MG63 (cell line): Measurements from ENCODE around the gene WWOX. TPM values are rescaled to one million over a fixed set of nuclear protein-coding genes. Genes with fewer than 3 reads are reported as not detected.

Experiments
- DNase-seq: peaks from one replicate; pipeline ENCODE4 v3.0.0-alpha.2; 2020
- H3K27me3 ChIP-seq: fragments of 250-450 bp; sonication (Bioruptor Pico); 2 replicates; pipeline ENCODE4 v1.5.1; 2020; ENCODE audit warnings: mild to moderate bottlenecking, moderate library complexity
- H3K36me3 ChIP-seq: fragments of 250-450 bp; sonication (Bioruptor Pico); 2 replicates; pipeline ENCODE4 v1.5.1; 2020; ENCODE audit warnings: mild to moderate bottlenecking, moderate library complexity
- H3K4me3 ChIP-seq: fragments of 250-450 bp; sonication (Bioruptor Pico); 2 replicates; pipeline ENCODE4 v1.5.1; 2020; ENCODE audit warnings: mild to moderate bottlenecking, moderate library complexity
- H3K9me3 ChIP-seq: fragments of 250-450 bp; sonication (Bioruptor Pico); 2 replicates; pipeline ENCODE4 v1.5.1; 2020; ENCODE audit warnings: mild to moderate bottlenecking, moderate library complexity
- total RNA-seq: library from RNA; depleted of rRNA; stranded (reverse); fragments of >200 nt; shearing (Covaris generic); gene quantifications from 2 replicates; pipeline ENCODE4 v1.2.3, GENCODE V29; 2014; ENCODE audit warnings: low replicate concordance

The WWOX gene
- total RNA-seq, 1 experiment from 2014 or later = 11.4 TPM

DNA sequence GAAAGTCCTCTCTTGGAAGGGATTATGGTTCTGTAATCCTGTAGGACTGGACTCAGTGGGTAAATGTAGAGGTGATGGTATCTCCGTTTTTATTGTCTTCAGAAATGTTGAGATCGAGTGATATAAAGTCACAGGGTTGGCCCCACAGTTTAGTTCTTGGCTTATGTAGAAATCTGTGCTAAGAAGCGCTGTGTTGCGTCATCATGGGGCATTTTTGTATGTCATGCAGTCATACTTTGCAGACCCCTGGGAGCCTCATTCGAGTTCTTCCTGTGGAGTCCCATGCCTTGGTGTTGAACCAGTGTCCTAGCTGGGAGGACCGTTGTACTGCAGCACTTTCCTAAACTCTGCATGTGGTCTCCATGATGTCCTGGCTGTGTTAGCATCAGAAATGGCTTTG is 881.4 kb downstream of the WWOX start:
- no peaks in the 10 kb centered on the region for H3K9me3 ChIP-seq
- no peaks in the 10 kb centered on the region for H3K36me3 ChIP-seq
- H3K4me3 ChIP-seq = no peak overlapping the region
- DNase-seq = no peak
- H3K27me3 ChIP-seq = no peaks in the 10 kb centered on the region

DNA sequence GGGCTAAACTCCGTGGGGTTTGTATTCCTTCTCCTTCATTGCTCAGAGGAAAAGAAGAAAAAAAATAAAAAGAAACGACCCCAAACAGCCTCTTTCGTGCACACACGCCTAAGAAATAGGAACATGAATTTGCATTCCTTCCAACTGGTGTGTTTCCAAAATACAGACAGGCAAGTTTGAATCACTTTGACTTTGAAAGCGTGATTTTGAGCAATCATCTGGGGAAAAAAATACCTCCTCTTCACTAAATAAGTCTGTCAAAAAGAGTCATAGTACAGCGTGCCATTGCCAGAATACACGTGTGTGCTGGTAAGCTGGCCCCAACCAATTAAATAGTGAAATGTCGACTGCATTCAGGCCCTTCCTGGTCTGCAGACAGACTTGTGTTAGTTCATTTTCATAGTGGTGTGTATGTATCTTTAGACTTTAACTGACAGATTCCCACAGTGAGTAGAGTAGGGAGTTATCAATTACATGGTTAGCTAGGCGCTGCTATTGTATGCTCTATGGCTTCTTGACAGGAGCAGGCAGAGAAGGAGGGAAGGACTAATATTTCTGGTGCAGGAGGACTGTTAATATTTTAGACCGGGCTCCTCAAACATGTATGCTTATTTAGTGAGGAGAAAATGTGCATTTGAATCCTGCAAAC is 882.8 kb downstream of the WWOX start:
- no peak for DNase-seq
- no peaks in the 10 kb centered on the region for H3K27me3 ChIP-seq
- H3K36me3 ChIP-seq = no peaks in the 10 kb centered on the region

DNA sequence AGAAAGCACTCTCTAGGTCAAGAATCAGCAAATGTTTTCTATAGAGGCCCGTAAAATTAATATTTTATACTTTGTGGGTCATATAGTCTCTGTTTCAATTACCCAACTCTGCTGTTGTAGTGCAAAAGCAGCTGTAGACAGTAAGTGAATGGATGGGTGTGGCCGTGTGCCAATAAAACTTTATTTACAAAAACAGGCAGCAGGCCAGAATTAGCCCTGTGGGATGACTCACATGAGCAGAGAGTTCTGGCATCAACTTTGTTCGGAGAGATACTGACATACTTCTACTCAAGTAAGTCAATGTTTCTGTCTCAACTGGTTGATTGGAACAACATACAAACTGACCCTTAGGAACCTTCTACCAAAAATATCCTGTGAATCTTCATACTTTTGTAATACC is 884.9 kb downstream of the WWOX start:
- H3K36me3 ChIP-seq = no peaks in the 10 kb centered on the region
- no peaks in the 10 kb centered on the region for H3K27me3 ChIP-seq
- DNase-seq = no peak
- no peak overlapping the region for H3K4me3 ChIP-seq
- H3K9me3 ChIP-seq = no peaks in the 10 kb centered on the region

More for the DNA sequence above, 882.8 kb downstream of the WWOX start:
- Histone ChIP-seq H3K9me3 (no peaks in the 10 kb centered on the region), H3K4me3 (no peak overlapping the region)

DNA sequence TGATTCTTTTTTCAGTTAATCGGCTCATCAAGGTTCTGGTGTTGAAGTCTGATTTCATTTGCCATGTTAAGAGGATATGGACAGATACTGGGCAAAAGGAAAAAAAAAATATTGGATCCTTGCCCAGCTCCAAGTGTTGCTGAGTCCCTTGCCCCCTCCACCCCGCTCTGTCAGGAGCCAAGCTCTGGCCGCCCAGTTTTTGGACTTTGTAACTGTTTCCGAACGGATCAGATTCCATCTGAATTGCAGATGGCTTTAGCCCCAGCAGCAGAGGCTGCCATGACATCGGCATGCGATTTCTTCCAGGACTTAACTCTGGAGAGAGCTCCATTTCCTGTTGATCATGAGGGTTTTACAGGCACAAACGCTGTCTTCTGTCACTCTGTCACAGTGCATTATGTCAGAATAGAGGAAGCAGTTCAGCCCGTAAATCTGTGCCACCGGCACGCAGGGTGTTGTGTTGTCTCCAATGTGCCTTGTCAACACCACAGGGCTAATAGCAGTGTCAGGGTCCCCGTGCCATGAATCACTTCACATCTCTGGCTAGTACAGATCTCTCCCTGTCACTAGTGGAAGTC is 885.5 kb downstream of the WWOX start:
- no peaks in the 10 kb centered on the region for H3K9me3 ChIP-seq

DNA sequence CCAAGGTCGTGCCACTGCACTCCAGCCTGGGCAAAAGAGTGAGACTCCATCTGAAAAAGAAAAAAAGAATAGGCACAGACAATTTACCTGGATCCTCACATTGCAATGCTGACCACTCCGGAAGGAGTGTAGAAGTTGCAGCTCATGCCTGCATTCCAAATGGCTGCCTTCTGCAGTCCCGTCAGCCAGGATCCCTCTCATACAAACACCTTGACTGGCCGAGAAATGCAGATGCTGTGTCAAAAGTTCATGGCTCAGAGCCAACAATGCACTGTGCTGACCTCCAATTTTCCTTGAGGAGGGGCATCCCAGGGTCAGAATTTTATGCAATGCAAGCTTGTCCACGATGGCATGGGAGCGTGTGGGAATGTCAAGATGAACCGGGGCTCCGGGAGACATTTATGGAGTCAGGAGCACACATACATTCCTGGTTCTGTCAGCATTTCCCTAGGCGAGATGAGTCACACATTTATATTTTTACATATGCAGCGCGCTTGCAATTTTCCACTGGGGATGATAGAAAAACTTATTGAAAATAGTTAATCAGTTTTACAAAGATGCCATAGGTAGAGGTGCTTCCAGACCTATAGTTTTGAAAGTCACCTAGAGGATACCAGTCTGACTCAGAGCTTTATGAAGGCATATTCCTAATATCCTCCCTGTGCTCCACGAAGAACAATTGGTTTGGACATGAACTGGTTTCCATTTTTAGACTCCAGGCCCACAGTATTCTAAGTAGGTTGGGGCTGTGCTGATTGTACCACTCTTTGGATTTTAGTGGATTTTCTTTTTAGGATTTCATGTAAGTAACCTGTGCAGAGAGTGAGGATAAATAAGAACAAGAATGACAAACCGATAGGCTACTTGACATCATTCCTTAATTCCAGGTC is 886.5 kb downstream of the WWOX start:
- no peaks in the 10 kb centered on the region for H3K36me3 ChIP-seq
- H3K4me3 ChIP-seq = no peak overlapping the region
- no peaks in the 10 kb centered on the region for H3K27me3 ChIP-seq
- no peak for DNase-seq
- no peaks in the 10 kb centered on the region for H3K9me3 ChIP-seq

More for the DNA sequence above, 885.5 kb downstream of the WWOX start:
- DNase-seq = no peak
- Histone ChIP-seq H3K4me3 (no peak overlapping the region), H3K27me3 (no peaks in the 10 kb centered on the region), H3K36me3 (no peaks in the 10 kb centered on the region)

DNA sequence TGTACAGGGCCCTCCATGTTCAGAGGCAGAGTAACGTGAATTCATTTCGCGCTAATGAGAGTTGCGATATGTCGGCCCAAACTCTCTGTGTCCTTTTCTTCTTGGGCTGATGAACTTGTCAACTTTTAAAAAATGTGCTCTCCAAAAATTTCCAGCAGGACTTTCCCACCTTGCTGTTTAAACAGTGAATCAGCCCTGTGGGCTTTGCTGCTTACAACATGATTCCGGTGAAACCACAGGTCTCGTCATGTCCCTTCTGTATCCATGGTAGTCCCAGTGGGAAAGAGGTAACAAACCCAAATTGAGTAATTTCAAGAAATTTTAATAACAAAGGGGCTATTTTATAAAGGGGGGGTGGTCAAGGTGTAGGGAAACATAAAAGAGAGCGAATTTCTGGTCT is 888.2 kb downstream of the WWOX start:
- no peaks in the 10 kb centered on the region for H3K9me3 ChIP-seq
- DNase-seq = no peak

DNA sequence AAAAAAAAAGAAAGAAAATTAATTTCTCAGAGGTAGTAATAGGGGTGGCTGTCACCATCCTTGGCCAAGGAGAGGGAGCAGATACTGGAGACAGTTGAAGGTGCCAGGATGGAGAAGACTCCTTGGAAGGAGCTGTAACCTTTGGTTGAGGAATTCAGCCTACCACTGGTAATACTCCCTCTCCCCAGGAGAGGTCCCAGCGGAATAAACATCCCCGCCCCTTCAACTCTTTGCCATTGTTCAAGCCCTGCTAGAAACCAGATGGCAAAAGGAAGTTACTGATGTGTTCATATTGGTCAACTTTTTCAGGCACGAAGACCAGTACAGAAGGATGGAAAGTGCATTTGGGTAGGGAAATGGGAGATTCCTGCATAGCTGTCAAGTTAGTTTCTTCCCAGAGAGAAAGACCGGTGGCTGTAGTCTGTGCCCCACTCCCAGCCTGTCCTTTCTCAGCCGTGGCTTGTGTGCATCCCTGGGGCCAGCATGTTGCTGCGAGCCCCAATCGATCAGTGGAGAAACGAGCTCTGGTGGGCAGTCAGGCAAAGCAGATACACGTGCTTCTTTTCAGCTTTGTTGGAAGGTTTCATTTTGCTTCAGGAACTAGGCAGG is 889.0 kb downstream of the WWOX start:
- Histone ChIP-seq H3K36me3 (no peaks in the 10 kb centered on the region), H3K4me3 (no peak overlapping the region), H3K9me3 (no peaks in the 10 kb centered on the region), H3K27me3 (no peaks in the 10 kb centered on the region)
- DNase-seq = no peak

More for the DNA sequence above, 888.2 kb downstream of the WWOX start:
- Histone ChIP-seq H3K27me3 (no peaks in the 10 kb centered on the region), H3K36me3 (no peaks in the 10 kb centered on the region), H3K4me3 (no peak overlapping the region)

DNA sequence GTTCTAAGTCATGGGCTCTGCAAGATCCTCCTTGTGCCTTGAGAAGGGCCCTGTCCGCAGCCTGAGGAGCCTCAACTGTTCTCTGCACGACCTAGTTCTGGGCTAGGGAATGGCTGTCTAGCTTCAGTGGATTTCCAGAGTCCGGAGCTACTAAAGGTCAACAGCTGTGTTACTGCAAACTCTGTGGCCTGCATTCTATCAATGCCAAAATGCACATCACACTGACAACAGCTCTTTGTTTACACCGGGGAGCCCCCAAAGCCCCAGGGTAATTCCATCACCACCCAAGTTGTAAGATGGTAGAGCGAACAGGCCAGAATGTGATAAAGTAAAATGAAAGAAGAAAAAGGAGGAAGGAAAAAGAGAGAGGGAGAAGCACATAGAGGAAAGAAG is 890.9 kb downstream of the WWOX start:
- H3K4me3 ChIP-seq = no peak overlapping the region
- H3K36me3 ChIP-seq = no peaks in the 10 kb centered on the region
- H3K9me3 ChIP-seq = no peaks in the 10 kb centered on the region
- DNase-seq = no peak
- H3K27me3 ChIP-seq = no peaks in the 10 kb centered on the region

DNA sequence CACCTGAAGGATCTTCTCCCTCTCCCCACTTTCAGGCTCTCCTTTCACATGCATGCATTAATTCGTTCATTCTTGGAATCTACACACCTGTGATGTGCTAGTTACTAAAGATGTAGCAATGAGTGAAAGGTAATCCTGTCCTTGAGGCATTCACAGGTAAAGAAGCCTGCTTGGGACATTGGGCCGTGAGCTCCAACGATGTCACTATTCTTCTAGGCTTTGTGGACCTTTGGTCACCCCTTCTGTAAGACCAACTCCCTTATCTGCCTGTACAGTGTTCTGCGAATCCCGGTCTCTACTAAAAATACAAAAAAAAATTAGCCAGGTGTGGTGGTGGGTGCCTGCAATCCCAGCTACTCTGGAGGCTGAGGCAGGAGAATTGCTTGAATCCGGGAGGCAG is 892.5 kb downstream of the WWOX start:
- Histone ChIP-seq H3K4me3 (no peak overlapping the region), H3K9me3 (no peaks in the 10 kb centered on the region), H3K27me3 (no peaks in the 10 kb centered on the region), H3K36me3 (no peaks in the 10 kb centered on the region)
- DNase-seq = no peak

DNA sequence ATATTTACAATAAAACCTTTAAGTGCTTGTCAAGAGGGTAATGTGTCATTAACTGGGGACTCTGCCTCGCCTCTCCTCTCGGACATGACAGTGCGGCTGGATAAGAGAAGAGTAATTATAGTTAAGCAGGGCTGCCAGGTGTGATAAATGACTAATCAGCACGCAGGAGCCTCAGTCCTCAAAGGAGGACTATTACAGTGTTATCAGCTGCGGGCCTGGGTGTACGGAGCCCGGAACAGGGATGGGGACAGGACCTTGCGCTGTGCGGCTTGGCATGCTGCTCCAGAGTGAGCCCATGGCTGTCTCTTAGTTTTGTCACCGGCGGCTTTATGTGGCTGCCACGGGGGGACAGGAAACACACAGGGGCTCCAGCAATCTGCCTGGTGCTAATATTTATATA is 893.9 kb downstream of the WWOX start:
- Histone ChIP-seq H3K27me3 (no peaks in the 10 kb centered on the region), H3K9me3 (no peaks in the 10 kb centered on the region), H3K4me3 (no peak overlapping the region), H3K36me3 (no peaks in the 10 kb centered on the region)
- DNase-seq = no peak

DNA sequence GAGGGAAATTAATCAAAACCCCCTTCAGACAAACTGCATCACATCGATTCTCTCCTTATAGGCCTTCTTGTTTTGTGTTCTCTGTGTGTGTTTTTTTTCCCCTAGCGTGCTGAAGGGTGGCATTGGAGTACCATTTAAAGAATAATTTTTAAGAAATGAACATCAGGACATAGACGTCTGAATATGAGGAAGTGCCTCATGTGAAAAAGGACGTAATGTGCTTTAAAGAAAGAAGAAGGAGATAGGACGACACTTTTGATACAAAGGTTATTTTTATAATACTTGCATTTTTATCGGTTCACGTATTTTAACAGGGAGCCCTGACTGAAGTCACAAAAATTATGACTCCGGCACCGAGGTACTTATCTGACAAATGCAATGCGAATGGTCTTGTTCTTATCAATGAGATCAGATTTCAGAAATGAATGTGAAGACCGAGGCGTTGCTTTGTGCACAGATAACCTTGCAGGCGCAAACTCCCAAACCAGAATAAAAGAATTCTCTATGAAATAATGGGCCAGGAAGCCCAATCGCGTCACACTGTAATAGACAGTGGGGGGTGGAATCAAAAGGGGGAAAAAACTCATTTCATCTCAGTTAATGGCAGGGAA is 894.8 kb downstream of the WWOX start:
- Histone ChIP-seq H3K36me3 (no peaks in the 10 kb centered on the region), H3K27me3 (no peaks in the 10 kb centered on the region), H3K4me3 (no peak overlapping the region), H3K9me3 (no peaks in the 10 kb centered on the region)
- DNase-seq = no peak

DNA sequence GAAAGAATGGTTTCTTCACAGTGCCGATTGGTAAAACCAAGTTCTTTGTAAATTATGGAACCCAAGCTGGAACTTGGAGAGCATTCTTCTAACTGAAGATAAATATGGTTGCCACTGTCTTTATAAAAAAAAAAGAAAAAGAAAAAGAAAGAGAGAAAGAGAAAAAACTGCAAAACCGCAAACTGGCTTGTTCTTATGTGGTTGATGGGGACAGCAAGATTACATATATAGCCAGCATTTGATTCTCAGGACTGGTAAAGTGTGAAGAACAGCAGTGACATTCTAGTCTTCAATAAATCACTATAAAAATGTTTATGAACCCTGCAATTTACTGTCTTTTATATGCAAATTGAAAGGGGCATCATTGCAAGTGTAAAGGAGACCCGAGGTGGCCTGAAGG is 896.0 kb downstream of the WWOX start:
- Histone ChIP-seq H3K4me3 (no peak overlapping the region), H3K27me3 (no peaks in the 10 kb centered on the region), H3K36me3 (no peaks in the 10 kb centered on the region), H3K9me3 (no peaks in the 10 kb centered on the region)
- DNase-seq = no peak

DNA sequence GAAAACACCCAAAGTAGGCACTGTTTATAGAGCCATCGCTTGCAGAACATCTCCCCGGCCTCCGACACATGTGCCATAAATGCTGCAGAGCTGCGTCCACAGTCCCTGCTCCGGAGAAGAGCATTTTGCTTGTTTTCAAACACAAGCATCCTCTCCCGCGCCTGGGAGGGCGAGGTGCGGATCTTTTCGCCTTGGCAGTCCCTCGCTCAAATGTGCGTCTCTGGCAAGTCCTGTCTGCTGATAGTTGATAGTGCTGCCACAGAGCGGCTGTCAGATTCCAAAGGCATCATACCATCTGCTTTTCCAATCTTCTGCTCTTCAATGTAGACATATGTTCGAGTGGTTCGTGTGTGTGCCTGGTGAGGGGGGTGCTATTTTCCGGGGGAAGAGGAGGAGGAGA is 897.3 kb downstream of the WWOX start:
- Histone ChIP-seq H3K9me3 (no peaks in the 10 kb centered on the region), H3K4me3 (no peak overlapping the region), H3K27me3 (no peaks in the 10 kb centered on the region), H3K36me3 (no peaks in the 10 kb centered on the region)
- DNase-seq = no peak

DNA sequence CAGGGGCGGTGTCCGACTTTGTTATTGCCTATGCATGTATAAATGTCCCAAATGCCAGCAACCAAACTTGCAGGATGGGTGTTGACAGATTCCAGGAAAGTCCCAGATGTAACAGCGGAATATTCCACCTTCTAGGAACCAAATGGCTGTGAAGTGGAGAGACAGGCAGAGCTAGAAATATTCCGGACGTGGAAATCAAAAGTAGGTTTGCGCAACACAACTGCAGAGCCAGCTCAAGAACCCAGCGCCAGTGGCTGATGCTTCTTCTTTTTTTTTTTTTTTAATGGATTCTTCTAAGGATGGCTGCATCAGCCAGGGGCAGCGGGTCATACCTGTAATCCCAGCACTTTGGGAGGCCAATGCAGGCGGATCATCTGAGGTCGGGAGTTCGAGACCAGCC is 899.4 kb downstream of the WWOX start:
- Histone ChIP-seq H3K27me3 (no peaks in the 10 kb centered on the region), H3K9me3 (no peaks in the 10 kb centered on the region), H3K36me3 (no peaks in the 10 kb centered on the region), H3K4me3 (no peak overlapping the region)
- DNase-seq = no peak

DNA sequence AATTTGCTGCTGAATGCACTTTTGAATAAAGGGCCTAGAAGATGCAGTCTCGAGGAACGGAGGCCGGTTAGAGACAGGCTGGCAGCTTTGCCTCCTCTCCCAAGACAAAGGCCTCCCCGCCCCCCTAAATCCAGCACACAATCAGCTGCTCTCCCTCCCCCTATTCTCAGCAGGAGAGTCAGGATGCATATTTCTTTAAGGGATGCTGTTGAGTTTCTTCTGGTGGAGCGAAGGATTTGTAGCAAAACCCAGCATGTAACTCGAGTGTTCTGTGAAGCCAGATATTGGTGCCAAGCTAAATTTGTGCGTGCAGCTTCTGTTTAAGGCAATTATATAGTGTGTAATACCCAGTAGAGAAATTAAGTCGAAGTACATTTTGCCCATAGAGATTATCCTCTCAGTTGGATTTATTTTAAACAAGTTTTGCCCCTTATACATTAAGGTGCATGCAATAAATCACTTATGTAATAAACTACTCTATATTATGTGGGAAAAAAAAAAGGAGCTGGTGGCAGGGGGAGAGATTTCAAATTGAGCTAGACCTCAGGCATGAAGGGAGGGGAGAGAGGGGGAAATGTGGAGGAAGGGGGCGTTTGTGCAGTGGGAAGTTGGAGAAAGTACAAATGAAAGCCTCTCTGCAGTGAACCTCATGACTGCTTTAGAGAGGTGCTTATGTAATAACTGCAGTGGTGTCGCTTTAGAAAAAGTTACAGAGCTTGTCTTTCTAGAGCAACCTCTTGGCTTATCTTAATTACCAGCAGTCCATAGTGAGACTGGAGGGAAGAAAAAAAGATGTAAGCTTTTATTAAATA is 901.9 kb downstream of the WWOX start:
- Histone ChIP-seq H3K36me3 (no peaks in the 10 kb centered on the region), H3K9me3 (no peaks in the 10 kb centered on the region), H3K27me3 (no peaks in the 10 kb centered on the region), H3K4me3 (no peak overlapping the region)
- no peak for DNase-seq

DNA sequence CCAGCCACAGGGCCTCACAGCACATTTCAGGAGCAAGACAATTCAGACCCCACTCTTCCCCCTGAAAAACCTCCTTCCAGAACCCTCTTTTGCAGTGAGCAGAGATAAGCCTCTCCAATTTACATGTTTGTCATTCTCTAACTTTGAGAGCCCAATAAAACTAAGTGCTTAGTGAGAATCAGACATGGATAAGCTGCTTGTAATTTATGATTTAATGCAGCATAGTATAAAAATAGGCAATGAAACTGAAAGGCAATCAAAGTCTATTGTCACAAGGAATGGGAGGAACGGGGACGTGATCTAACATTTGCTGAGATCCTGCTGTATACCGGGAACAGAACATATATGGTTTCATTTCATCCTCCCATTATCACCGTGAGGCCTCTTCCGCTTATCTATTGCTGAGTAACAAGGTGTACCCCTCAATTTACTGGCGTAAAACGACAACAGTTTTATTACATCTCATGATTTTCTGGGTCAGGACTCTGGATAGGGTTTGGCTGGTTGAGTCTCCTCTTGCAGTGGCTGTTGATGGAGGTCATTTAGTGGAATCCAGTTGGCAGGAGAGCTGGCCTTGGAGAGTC is 903.7 kb downstream of the WWOX start:
- Histone ChIP-seq H3K4me3 (no peak overlapping the region), H3K36me3 (no peaks in the 10 kb centered on the region), H3K27me3 (no peaks in the 10 kb centered on the region), H3K9me3 (no peaks in the 10 kb centered on the region)
- DNase-seq = no peak
